Activated CD4-positive, alpha-beta T cell treated with anti-CD3 and anti-CD28 coated beads for 1 hour (primary cell): Measurements from ENCODE around the gene LAMA3.

Source experiments
- DNase-seq: peaks from one replicate; pipeline ENCODE4 v3.0.0-alpha.2; 2020

The LAMA3 gene

GRCh38 chr18:23920054-23920453 lies 230.8 kb downstream of the LAMA3 start:
- no peak for DNase-seq

DNA sequence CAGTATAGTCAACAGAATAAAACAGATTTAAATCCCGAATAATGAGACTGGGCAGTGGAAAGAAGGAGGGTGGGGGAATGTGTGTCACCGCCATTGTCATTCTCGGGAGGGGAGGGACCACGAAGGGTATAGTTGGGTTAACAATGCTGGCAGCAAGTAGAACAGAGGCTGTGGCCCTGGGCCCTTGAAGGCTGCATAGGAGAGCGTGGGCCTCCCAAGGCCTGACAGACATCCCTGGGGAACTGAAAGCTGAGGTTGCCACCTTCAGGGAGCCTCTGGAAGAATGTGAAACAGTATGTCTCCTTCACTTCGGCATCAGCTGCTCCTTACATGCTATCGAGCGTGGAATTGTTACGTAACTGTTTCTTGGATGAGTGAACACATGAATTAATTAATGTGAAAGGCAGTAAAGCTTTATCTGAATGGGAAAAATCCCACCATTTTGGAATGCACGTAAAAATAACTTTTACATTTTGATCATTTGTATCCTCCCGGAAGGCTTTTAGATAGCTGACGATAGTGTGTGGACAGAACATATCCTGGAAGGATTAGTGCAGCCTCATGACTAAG lies 232.5 kb downstream of the LAMA3 start:
- no peak for DNase-seq

DNA sequence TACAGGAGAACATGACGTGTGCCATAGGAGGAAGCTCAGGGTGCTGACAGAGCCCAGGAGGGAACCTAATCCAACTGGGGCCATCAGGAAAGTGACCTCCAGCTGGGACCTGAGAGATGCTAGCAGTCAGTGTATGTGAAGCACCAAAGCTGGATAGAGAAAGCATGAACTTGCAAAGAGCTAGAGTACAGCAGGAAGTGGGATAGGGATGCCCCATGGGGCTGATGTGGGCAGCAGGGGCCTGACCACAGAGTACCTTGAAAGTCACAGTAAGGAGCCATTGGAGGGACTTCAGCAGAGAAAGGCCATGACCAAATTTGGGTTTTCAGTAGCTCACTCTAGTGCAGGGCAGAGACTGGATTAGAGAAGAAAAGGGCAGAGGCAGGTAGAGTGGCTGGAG lies 233.7 kb downstream of the LAMA3 start:
- no peak for DNase-seq

- DNase-seq: no peak
Observed at GRCh38 chr18:23924813-23925212, 235.6 kb downstream of the LAMA3 start.

DNA sequence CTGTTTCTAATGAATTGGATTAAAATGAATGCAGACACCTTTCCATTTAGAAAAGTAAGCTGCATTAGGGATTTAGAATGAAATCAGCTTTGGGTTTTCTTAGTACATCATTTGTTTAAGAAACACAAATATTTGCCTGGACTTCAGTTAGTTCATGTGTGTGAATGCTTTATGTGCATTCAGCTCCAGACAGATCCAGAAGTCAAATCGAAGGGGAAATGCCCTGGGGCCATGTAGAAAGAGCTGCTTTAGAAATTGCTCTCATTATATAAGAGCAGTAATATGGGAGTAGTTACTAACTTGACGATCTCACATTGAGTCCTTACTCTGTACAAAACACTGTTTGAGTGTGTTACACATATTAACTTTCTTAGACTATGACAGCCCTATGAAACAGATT lies 237.3 kb downstream of the LAMA3 start:
- no peak for DNase-seq

DNA sequence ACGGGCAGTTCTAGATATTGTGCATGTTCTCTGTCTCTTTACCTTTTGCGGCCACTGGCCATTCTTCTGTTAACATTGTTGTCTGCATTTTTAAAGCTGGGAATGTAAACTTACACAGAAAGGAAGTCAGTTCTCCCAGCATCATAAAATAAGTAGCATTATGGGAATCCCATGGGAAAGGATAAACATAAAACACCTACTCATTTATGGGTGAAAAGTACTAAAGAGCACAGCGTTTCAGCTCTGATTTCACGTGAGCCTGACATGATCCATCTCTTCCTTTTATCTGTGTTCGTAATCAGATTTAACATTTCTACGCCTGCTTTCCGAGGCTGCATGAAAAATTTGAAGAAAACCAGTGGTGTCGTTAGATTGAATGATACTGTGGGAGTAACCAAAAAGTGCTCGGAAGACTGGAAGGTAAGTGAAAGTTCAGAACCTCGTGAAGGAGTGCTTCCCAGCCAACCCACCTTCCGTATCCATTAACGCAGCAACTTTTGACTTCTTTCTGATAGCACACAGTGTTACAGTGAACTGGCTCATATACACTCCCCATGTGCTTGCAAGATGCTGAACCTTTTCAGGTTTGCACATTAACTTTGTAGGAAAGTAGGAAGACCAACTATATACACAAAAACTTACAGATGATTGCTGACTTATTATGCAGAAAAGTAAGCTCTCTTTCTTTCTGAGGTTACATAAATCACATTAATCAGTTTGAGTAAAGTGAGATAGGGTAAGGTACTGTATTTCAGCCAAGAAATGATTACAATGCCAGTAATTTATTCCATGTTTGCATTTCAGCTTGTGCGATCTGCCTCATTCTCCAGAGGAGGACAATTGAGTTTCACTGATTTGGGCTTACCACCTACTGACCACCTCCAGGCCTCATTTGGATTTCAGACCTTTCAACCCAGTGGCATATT lies 238.8 kb downstream of the LAMA3 start:
- no peak for DNase-seq

DNA sequence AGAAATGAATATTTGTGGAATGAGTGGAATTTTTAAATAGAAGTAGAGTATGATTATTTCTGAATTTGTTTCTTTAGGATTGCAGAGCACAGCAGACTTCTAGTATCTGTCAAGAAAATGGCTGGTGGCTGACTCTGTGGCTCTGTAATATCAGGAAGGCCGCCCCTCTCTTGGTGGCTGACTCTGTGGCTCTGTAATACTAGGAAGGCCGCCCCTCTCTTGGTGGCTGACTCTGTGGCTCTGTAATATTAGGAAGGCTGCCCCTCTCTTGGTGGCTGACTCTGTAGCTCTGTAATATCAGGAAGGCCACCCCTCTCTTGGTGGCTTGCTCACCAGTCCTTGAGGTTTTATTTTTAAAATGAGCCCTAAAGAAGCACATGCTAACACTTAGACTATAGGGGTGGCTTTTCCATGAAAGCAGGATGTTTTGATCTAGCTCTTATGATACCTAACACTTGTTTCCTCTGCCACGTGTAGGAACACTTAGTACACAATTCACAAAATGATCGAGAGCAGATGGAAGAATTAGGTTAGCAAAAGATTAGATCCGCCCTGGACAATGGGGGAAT lies 240.2 kb downstream of the LAMA3 start:
- DNase-seq: no peak

DNA sequence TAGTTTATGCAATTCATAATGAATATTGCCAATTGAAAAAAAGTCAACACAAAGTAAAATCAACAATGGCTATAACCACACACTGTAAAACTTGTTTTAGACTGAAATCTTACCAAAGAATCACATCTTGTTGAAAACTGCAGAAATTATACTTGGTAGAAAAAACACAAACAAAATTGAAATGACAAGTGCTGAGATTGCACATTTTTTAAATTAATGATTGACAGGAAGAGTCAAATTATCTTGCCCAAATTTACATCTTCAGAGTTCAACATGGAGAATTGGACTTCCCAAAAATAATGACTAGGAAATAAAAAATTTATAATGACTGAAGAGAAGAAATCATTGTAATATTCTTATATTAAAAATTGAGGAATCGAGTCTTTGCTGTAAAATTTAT lies 240.7 kb downstream of the LAMA3 start:
- no peak for DNase-seq

DNA sequence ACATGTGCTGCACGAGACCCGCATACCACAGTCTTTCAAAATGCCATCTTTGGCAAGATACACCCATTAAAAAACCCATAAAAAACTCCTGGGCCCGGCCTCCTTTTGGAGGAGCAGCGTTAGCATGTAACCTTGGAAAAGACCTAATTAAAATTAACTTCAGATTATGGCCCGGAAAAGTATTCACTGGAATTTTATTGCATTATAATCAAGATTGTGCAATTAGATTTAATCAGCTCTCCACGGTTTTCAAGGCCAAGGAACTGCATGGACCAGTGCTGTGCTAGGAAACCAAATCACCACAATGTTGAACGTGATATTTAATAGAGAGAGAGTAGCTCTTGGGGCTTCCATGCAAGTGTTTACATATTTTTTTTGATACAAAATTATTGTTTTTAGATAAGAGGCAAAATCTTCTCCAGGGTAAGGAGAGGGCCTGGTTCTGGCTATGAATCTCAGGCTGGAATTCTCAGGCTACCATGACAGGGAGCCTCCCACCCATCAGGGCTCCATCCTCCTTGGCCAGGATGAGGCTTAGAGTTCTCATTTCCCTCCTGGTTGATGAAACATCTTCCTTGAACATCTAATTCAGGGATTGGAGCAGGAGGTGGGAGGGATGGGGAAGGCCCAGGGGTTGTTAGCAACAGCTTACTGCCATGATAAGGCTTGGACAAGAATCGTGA lies 243.3 kb downstream of the LAMA3 start:
- no peak for DNase-seq

DNA sequence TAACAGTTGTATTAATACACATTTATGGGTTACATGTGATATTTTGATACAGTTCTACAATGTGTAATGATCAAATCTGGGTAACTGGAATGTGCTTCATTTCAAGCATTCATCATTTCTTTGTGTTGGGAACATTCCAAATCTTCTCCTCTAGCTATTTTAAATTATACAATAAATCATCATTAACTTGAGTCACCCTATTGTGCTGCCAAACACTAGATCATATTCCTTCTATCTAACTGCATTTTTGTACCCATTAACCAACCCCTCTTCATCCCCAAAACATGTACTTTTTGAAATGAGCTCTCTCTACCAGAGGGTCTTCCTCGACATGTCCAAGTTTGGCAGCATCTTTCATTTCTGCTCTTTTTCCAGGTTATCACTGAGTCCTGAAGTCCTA lies 244.2 kb downstream of the LAMA3 start:
- DNase-seq: no peak

DNA sequence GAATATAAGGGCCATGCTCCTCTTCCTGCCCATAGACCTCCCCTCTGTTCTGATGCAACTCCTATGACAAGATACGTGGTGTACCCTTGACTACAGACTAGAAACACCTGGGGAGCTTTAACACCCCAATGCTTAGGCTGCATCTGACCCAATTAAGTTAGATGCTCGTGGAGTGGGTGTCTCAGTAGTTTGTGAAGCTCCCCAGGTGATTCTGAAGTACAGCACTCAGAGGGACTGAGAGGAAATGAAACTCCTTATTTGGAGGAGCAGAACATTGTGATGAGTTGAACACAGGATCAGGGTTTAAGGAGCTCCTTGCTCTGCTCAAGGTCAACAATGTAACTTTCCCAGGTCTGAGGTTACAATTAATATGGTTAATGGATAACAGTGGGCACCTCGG lies 245.0 kb downstream of the LAMA3 start:
- no peak for DNase-seq

GRCh38 chr18:23934863-23935262 lies 245.6 kb downstream of the LAMA3 start:
- DNase-seq: no peak

GRCh38 chr18:23935804-23936203 lies 246.6 kb downstream of the LAMA3 start:
- no peak for DNase-seq

DNA sequence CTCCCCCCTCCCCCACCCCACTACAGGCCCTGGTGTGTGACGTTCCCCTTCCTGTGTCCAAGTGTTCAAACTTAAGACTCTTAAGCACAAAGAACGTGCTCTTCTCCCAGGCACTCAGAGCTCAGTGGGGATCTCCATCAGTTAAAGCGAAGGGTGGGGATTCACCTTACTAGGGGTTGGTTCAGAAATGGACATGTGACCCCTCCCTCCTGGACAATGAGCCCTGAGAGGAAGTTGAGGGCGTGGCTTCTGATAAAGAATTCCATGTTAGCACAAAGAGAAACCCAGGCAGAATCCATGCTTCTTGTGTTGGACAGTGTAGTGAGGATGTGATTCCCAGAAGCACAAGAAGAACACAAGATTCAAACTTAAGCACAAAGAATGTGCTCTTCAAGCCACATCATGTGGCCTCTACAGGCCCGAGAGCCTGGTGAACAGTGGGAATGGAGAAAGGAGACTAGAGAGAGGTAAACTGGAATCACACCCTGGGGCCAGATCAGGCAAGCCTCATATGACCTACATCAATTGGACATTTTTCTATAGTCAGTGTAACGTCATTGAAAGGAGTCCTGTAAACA lies 247.2 kb downstream of the LAMA3 start:
- DNase-seq: no peak

- DNase-seq: no peak
Observed at GRCh38 chr18:23938043-23938756, 248.9 kb downstream of the LAMA3 start.

DNA sequence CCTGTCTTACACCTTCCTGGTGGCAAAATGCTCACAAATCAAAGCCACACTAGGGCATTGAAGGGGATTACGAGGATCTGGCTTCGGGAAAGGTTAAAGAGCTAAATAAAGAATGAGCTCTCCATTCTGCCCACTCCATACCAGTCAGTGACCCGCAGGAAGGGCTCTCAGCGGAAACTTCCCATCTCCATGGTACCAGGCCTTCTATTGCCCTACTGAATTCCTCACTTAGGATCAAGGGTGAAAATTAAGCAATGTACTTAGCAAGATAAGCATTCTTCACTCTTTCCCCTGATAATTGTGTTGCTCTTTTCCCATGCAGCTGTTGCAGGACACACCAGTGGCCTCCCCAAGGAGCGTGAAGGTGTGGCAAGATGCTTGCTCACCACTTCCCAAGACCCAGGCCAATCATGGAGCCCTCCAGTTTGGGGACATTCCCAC lies 249.7 kb downstream of the LAMA3 start:
- no peak for DNase-seq

DNA sequence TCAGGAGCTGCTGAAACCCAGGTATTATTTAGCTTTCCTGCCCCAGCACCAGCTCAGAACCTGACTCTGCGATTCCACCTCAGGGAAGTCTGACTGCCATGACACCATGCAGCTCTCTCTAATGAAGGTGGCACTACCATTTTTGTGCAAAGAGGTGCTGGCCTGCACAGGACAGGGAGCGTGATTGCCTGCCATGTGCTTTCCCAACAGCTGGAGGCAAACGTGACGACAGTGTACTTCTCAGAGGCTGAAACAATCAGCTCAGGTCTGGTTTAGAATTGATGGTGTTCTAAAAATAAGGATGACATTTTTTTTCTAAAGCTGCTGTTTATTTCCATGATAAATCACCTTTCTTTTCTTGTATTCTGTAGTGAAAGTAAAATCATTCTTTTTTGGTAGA lies 250.1 kb downstream of the LAMA3 start:
- no peak for DNase-seq

DNA sequence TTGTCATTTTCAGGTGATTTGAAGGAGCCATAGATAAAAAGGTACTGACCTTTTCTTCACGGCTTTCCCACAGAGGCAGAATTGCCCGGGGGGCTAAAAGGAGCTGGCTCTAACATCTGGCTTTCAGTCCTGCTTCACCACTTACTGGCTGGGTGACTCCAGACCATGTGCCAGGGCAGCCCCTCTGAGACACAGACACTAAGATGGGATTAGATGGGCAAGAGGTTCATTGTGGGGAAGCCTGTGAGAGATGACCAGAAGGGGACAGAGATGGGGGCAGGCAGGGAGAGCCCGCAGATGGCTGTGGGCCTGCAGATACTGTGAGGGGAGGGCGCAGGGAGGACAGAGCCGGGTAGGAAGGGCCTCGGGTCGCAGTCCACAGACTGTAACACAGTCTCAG lies 250.6 kb downstream of the LAMA3 start:
- no peak for DNase-seq

DNA sequence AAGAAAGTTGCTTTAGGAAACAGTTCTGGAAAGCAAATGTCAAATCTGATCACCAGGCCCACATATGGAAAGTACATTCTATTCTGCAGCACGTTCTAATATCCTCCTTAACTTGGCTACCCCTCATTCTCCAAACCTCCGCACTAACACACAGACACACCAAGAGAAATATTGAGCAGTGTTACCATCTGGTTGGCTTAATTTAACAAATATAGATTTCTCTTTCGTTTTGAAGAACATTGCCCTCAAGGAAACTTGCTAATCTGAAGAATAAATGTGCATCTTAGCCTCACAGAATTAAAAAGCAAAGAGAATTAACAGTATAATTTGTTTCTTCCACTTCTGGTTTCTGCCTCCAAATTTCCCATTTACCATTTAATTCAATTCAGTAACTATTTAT lies 252.5 kb downstream of the LAMA3 start:
- no peak for DNase-seq

GRCh38 chr18:23943104-23943503 lies 253.9 kb downstream of the LAMA3 start:
- no peak for DNase-seq

- no peak for DNase-seq
Observed at GRCh38 chr18:23943903-23944624, 254.8 kb downstream of the LAMA3 start.
